Subcutaneous adipose tissue (tissue), 4 donors: ENCODE data around the gene RIPPLY1. TPM values are rescaled to one million over a fixed set of nuclear protein-coding genes. Genes with fewer than 3 reads are reported as not detected.

ENCODE experiments used
- CTCF ChIP-seq: fragments of 450-650 bp; IDR thresholded peaks from one replicate; pipeline ENCODE4 v1.5.1; 2016; ENCODE audit warnings: low read depth, mild to moderate bottlenecking, control low read depth, antibody characterized with exemption, moderate library complexity
- total RNA-seq, 4 donors: library from RNA; depleted of rRNA; stranded (reverse); fragments of >200 nt; gene quantifications; one replicate each; pipeline ENCODE4 v1.1.0, GENCODE V29; 2016

Gene RIPPLY1
- total RNA-seq, 4 donors from 2014 or later, result not detected

- TF ChIP-seq CTCF, result no peak
Observed at GRCh38 chrX:106932492-106932923, 29.4 kb upstream of the RIPPLY1 start.

- no peak for TF ChIP-seq CTCF
Observed at GRCh38 chrX:106931831-106932491, 28.8 kb upstream of the RIPPLY1 start.

- TF ChIP-seq CTCF, result no peak
Observed at GRCh38 chrX:106928227-106928626, 25.1 kb upstream of the RIPPLY1 start.

- TF ChIP-seq CTCF, result no peak
Observed at GRCh38 chrX:106927700-106928099, 24.6 kb upstream of the RIPPLY1 start.

GRCh38 chrX:106927023-106927422 is 23.9 kb upstream of the RIPPLY1 start:
- TF ChIP-seq CTCF, result no peak

- no peak for TF ChIP-seq CTCF
Observed at GRCh38 chrX:106921637-106922036, 18.5 kb upstream of the RIPPLY1 start.

- TF ChIP-seq CTCF, result no peak
Observed at GRCh38 chrX:106919932-106920452, 16.9 kb upstream of the RIPPLY1 start, which contains the start of gene CLDN2. CLDN2 (plus strand) TSS chrX:106920402; CDS start chrX:106928229, 7,827 bp downstream.
